ENCODE results near the gene GPAM.

Gene GPAM

GRCh38 chr10:112135604-112136003, 48.0 kb downstream of the GPAM start:
- no peak overlapping the region for H3K4me2 ChIP-seq
- TF ChIP-seq, protein P1, sequence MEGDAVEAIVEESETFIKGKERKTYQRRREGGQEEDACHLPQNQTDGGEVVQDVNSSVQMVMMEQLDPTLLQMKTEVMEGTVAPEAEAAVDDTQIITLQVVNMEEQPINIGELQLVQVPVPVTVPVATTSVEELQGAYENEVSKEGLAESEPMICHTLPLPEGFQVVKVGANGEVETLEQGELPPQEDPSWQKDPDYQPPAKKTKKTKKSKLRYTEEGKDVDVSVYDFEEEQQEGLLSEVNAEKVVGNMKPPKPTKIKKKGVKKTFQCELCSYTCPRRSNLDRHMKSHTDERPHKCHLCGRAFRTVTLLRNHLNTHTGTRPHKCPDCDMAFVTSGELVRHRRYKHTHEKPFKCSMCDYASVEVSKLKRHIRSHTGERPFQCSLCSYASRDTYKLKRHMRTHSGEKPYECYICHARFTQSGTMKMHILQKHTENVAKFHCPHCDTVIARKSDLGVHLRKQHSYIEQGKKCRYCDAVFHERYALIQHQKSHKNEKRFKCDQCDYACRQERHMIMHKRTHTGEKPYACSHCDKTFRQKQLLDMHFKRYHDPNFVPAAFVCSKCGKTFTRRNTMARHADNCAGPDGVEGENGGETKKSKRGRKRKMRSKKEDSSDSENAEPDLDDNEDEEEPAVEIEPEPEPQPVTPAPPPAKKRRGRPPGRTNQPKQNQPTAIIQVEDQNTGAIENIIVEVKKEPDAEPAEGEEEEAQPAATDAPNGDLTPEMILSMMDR (conservative IDR thresholded peaks at IDR 0.05; ENCODE audit: low read depth, low read length): no peak
- no peak overlapping the region for H2AFZ ChIP-seq (ENCODE audit: low read depth)
- H3K79me2 ChIP-seq (ENCODE audit: insufficient read depth, low read depth): no peaks in the 10 kb centered on the region
- peaks cover 3% of the 10 kb centered on the region for H3K4me1 ChIP-seq (ENCODE audit: low read depth, poor library complexity, severe bottlenecking)
- no peaks in the 10 kb centered on the region for H3K27me3 ChIP-seq (ENCODE audit: insufficient read depth, low read depth)
- no peak overlapping the region for H3K4me3 ChIP-seq (IDR thresholded peaks at IDR 0.05; ENCODE audit: insufficient read depth, low read depth, low read length)
- no peaks in the 10 kb centered on the region for H4K20me1 ChIP-seq (ENCODE audit: insufficient read depth)
- H3K27ac ChIP-seq: no peak overlapping the region
- no peaks in the 10 kb centered on the region for H3K36me3 ChIP-seq (ENCODE audit: insufficient read depth)
- H3K9ac ChIP-seq: no peak overlapping the region

DNA sequence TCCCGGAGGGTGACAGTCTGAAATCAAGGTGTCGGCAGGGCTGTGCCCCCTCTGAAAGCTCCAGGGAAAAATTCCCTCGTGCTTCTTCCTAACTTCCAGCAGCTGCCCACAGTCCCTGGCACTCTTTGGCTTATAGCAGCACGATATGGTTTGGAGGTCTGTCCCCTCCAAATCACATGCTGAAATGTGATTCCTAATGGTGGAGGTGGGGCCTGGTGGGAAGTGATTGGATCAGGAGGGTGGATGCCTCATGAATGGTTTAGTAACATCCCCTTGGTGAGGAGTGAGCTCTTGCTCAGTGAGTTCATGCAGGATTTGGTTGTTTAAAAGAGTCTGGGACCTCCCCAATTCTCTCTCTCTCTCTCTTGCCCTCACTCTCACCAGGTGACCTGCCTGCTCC, 51.1 kb downstream of the GPAM start:
- TF ChIP-seq, protein P1 (conservative IDR thresholded peaks at IDR 0.05; ENCODE audit: low read depth, low read length): no peak
- Histone ChIP-seq H3K27me3 (ENCODE audit: insufficient read depth, low read depth) (no peaks in the 10 kb centered on the region), H4K20me1 (ENCODE audit: insufficient read depth) (no peaks in the 10 kb centered on the region), H3K27ac (no peak overlapping the region), H3K4me2 (no peak overlapping the region), H3K36me3 (ENCODE audit: insufficient read depth) (no peaks in the 10 kb centered on the region), H3K4me1 (ENCODE audit: low read depth, poor library complexity, severe bottlenecking) (no peaks in the 10 kb centered on the region), H3K79me2 (ENCODE audit: insufficient read depth, low read depth) (no peaks in the 10 kb centered on the region), H2AFZ (ENCODE audit: low read depth) (no peak overlapping the region), H3K4me3 (IDR thresholded peaks at IDR 0.05; ENCODE audit: insufficient read depth, low read depth, low read length) (no peak overlapping the region), H3K9ac (no peak overlapping the region)

DNA sequence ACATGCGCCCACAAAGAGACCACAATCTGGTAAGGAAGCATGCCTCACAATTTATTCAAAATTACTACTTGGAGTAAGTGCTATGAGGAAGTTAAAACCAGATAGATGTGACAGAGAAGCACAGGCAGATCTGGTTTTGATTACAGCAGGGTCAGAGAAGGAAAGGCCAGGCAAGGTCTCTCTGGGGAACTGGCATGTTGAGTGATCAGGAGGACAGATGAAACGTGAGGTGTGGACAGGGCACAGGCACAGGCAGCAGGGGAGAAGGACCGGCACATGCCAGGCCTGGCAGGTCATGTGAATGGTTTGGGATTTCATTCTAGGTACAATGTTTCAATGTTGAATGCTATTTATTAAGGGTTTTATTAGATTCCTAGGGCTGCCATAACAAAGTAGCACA, 51.6 kb downstream of the GPAM start:
- Histone ChIP-seq H2AFZ (ENCODE audit: low read depth) (no peak overlapping the region), H3K79me2 (ENCODE audit: insufficient read depth, low read depth) (no peaks in the 10 kb centered on the region), H3K4me3 (IDR thresholded peaks at IDR 0.05; ENCODE audit: insufficient read depth, low read depth, low read length) (no peak overlapping the region), H3K27me3 (ENCODE audit: insufficient read depth, low read depth) (no peaks in the 10 kb centered on the region), H3K27ac (no peak overlapping the region), H4K20me1 (ENCODE audit: insufficient read depth) (no peaks in the 10 kb centered on the region), H3K36me3 (ENCODE audit: insufficient read depth) (no peaks in the 10 kb centered on the region), H3K4me2 (no peak overlapping the region), H3K9ac (no peak overlapping the region), H3K4me1 (ENCODE audit: low read depth, poor library complexity, severe bottlenecking) (no peaks in the 10 kb centered on the region)
- TF ChIP-seq, protein P1 (conservative IDR thresholded peaks at IDR 0.05; ENCODE audit: low read depth, low read length): no peak

DNA sequence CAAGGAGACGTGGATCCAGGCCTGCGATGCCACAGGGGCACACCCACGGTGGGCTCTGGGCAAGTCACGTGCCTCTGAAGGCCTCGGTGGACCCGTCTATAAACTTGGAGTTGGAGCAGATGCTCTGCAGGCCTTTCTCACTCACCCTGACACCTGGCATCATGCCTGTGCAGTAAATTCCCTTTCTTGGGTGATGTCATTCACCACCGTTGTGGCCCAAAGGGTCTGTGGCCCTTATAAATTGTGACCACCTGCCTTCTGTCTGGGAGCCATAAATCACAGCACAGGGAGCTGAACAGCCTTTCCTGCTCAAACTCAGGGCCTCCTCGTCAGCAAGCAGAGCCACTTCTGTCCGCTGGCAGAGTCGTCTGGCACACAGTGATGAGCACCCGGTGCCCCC, 52.2 kb downstream of the GPAM start:
- Histone ChIP-seq H3K9ac (no peak overlapping the region), H3K4me2 (no peak overlapping the region), H3K79me2 (ENCODE audit: insufficient read depth, low read depth) (no peaks in the 10 kb centered on the region), H2AFZ (ENCODE audit: low read depth) (no peak overlapping the region), H3K36me3 (ENCODE audit: insufficient read depth) (no peaks in the 10 kb centered on the region), H4K20me1 (ENCODE audit: insufficient read depth) (no peaks in the 10 kb centered on the region), H3K27me3 (ENCODE audit: insufficient read depth, low read depth) (no peaks in the 10 kb centered on the region), H3K4me1 (ENCODE audit: low read depth, poor library complexity, severe bottlenecking) (no peaks in the 10 kb centered on the region), H3K4me3 (IDR thresholded peaks at IDR 0.05; ENCODE audit: insufficient read depth, low read depth, low read length) (no peak overlapping the region), H3K27ac (no peak overlapping the region)
- TF ChIP-seq, protein P1 (conservative IDR thresholded peaks at IDR 0.05; ENCODE audit: low read depth, low read length): no peak

All from KMS-11 (cell line).